Activated naive CD4-positive, alpha-beta T cell treated with anti-CD3 and anti-CD28 coated beads for 36 hours (primary cell): ENCODE measurements around the gene OSBPL9. TPM values are rescaled to one million over a fixed set of nuclear protein-coding genes. Genes with fewer than 3 reads are reported as not detected.
A peak's percentile ranks its signal among the peaks of the same experiment; 100 is the strongest.
"Not testable (repeated sequence)": the region's sequence is repeated elsewhere in the genome, so short reads cannot be mapped to it uniquely, and the experiment has no call there.

Experiments used
- CTCF ChIA-PET: fragments of 350-600 bp; sonication (Branson Sonifier 250); formaldehyde crosslinking; loops from one replicate; lab custom pipeline; 2021; ENCODE audit warnings: antibody characterized with exemption; lab: Charles Lee
- DNase-seq: peaks from one replicate; pipeline ENCODE4 v3.0.0-alpha.2; 2020
- H3K27ac Mint-ChIP-seq: one replicate; pipeline ENCODE4 v1.8.0; 2021; ENCODE audit warnings: mild to moderate bottlenecking, mixed read lengths
- H3K27me3 Mint-ChIP-seq: one replicate; pipeline ENCODE4 v1.8.0; 2021; ENCODE audit warnings: low read depth, mixed read lengths
- H3K36me3 Mint-ChIP-seq: one replicate; pipeline ENCODE4 v1.8.0; 2021; ENCODE audit warnings: low read depth, mixed read lengths
- H3K4me1 Mint-ChIP-seq: one replicate; pipeline ENCODE4 v1.8.0; 2021; ENCODE audit warnings: low read depth, mixed read lengths
- H3K4me3 Mint-ChIP-seq: one replicate; pipeline ENCODE4 v1.8.0; 2021; ENCODE audit warnings: mild to moderate bottlenecking, moderate library complexity, mixed read lengths
- H3K9me3 Mint-ChIP-seq: one replicate; pipeline ENCODE4 v1.8.0; 2021; ENCODE audit warnings: mixed read lengths
- intact Hi-C: fragments of 100-400 bp; cut with micrococcal nuclease; formaldehyde crosslinking; loops from one replicate; pipeline ENCODE4 v1.15.1; 2023
- total RNA-seq, 2 experiments: library from RNA; stranded (reverse); gene quantifications; one replicate each; pipeline ENCODE4 v1.2.3, GENCODE V29; 2021

OSBPL9 gene
- total RNA-seq, 2 experiments from 2014 or later: 38.2 to 40.7 TPM

GRCh38 chr1:51675177-51675780 is 58.4 kb downstream of the OSBPL9 start:
- Mint-ChIP-seq H3K4me1 (peaks cover 3% of the 10 kb centered on the region), H3K4me3 (no peak overlapping the region), H3K27me3 (no peaks in the 10 kb centered on the region), H3K9me3 (no peaks in the 10 kb centered on the region), H3K36me3 (peaks cover 1% of the 10 kb centered on the region), H3K27ac (no peak overlapping the region)
- CTCF ChIA-PET: no interaction called here
- intact Hi-C loops: no loop called here
- no peak for DNase-seq

- CTCF ChIA-PET: no interaction called here
- Mint-ChIP-seq H3K4me3 (no peak overlapping the region), H3K27ac (no peak overlapping the region), H3K36me3 (peaks cover 1% of the 10 kb centered on the region), H3K9me3 (no peaks in the 10 kb centered on the region), H3K27me3 (no peaks in the 10 kb centered on the region), H3K4me1 (peaks cover 3% of the 10 kb centered on the region)
- intact Hi-C loops: no loop called here
- no peak for DNase-seq
These were observed 62.5 kb downstream of the OSBPL9 start for GRCh38 chr1:51679435-51679834.

- intact Hi-C loops: no loop called here
- peaks cover 15% of the 10 kb centered on the region for H3K4me1 Mint-ChIP-seq
- CTCF ChIA-PET: interaction anchor here (0.6 to 1.0 kb wide), 2 partner anchors 13 to 84 kb away, joined by 3 read pairs; no protein-coding TSS in a partner anchor
- no peaks in the 10 kb centered on the region for H3K27me3 Mint-ChIP-seq
- DNase-seq: no peak
- H3K36me3 Mint-ChIP-seq: no peaks in the 10 kb centered on the region
- no peaks in the 10 kb centered on the region for H3K9me3 Mint-ChIP-seq
- H3K27ac Mint-ChIP-seq: no peak overlapping the region
- H3K4me3 Mint-ChIP-seq: no peak overlapping the region
These were observed 67.9 kb downstream of the OSBPL9 start for GRCh38 chr1:51684776-51685175.

- no peaks in the 10 kb centered on the region for H3K9me3 Mint-ChIP-seq
- no peaks in the 10 kb centered on the region for H3K27me3 Mint-ChIP-seq
- intact Hi-C loops: no loop called here
- CTCF ChIA-PET: interaction anchor here (0.6 kb wide), 1 partner anchor 45 kb away, joined by 3 read pairs; no protein-coding TSS in a partner anchor
- no peak overlapping the region for H3K4me3 Mint-ChIP-seq
- DNase-seq: peak; percentile 27
- H3K4me1 Mint-ChIP-seq: peaks cover 15% of the 10 kb centered on the region
- H3K36me3 Mint-ChIP-seq: no peaks in the 10 kb centered on the region
- no peak overlapping the region for H3K27ac Mint-ChIP-seq
These were observed 69.6 kb downstream of the OSBPL9 start for GRCh38 chr1:51686450-51686849.

DNA sequence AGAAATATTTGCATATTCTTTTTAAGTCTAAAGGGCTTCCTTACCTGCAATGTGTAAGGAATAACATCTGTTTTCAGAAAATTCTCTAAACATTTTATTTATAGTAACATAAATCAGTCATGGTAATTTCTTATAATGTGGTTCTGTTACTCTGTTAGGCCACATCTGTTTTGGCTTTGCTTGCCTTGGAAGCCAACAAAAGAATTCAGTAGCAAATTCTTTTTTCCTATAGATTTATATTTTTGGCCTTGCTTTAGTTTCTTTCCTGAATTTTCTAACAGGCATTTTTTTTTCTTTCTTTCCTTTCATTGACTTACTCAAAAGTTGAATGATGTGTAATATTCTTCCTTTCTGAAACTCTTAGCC is 72.2 kb downstream of the OSBPL9 start:
- intact Hi-C loops: no loop called here
- no peaks in the 10 kb centered on the region for H3K27me3 Mint-ChIP-seq
- CTCF ChIA-PET: no interaction called here
- no peak overlapping the region for H3K27ac Mint-ChIP-seq
- no peak for DNase-seq
- H3K9me3 Mint-ChIP-seq: no peaks in the 10 kb centered on the region
- H3K36me3 Mint-ChIP-seq: no peaks in the 10 kb centered on the region
- H3K4me1 Mint-ChIP-seq: peaks cover 18% of the 10 kb centered on the region
- no peak overlapping the region for H3K4me3 Mint-ChIP-seq

GRCh38 chr1:51689643-51690042 is 72.8 kb downstream of the OSBPL9 start:
- CTCF ChIA-PET: interaction anchor here (0.6 kb wide), 1 partner anchor 23 kb away, joined by 3 read pairs; no protein-coding TSS in a partner anchor

DNA sequence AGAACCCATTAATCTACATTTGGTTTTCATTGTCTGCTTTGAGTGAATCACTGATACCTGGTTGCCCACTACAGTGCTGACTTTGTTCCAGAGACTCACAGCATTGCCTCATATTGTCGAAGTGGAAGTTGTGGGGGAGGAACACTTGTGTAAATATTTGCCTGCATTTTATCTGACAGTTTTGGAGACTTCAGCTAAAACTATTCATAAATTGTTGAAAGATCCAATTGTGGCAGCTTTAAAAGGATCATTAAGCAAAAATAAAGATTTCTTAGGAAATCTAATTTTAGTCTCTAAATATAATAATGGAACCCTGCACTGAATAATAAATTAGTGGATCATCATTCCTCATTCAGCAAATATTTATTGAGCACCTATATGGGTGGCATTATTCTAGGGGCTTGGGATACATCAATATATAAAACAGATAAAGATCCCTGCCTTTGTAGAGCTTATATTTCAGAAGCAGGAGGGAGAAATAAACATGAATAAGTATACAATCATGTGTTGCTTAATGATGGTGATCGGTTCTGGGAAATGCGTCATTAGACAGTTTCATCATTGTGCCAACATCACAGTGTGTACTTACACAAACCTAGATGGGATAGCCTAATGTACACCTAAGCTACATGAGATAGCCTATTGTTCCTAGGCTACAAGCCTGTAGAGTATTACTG is 73.5 kb downstream of the OSBPL9 start:
- no peaks in the 10 kb centered on the region for H3K27me3 Mint-ChIP-seq
- no peak for DNase-seq
- no peak overlapping the region for H3K27ac Mint-ChIP-seq
- intact Hi-C loops: no loop called here
- H3K9me3 Mint-ChIP-seq: no peaks in the 10 kb centered on the region
- H3K4me3 Mint-ChIP-seq: no peak overlapping the region
- CTCF ChIA-PET: interaction anchor here (0.6 to 0.7 kb wide), 2 partner anchors 22 to 343 kb away, joined by 3 to 4 read pairs; no protein-coding TSS in a partner anchor
- H3K4me1 Mint-ChIP-seq: peaks cover 18% of the 10 kb centered on the region
- H3K36me3 Mint-ChIP-seq: no peaks in the 10 kb centered on the region

More at GRCh38 chr1:51689643-51690042, 72.8 kb downstream of the OSBPL9 start:
- H3K4me1 Mint-ChIP-seq: peaks cover 18% of the 10 kb centered on the region
- no peak for DNase-seq
- no peaks in the 10 kb centered on the region for H3K36me3 Mint-ChIP-seq
- H3K9me3 Mint-ChIP-seq: no peaks in the 10 kb centered on the region
- H3K4me3 Mint-ChIP-seq: no peak overlapping the region
- intact Hi-C loops: no loop called here
- no peak overlapping the region for H3K27ac Mint-ChIP-seq
- no peaks in the 10 kb centered on the region for H3K27me3 Mint-ChIP-seq

DNA sequence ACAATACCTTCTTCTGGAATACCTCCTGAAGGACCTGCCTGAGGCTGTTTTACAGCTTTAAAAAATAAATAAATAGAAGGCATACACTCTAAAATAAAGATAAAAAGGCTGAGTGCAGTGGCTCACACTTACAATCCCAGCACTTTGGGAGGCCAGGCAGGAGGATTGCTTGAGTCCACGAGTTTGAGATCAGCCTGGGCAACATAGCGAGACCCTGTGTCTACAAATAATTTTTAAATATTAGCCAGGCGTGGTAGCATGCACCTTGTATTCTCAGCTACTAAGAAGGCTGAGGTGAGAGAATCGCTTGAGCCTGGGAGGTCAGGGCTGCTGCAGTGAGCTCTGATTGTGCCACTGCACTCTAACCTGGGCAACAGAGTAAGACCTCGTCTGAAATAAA is 75.0 kb downstream of the OSBPL9 start:
- H3K4me3 Mint-ChIP-seq: no peak overlapping the region
- no peaks in the 10 kb centered on the region for H3K36me3 Mint-ChIP-seq
- intact Hi-C loops: no loop called here
- DNase-seq: no peak
- CTCF ChIA-PET: no interaction called here
- H3K9me3 Mint-ChIP-seq: no peaks in the 10 kb centered on the region
- H3K4me1 Mint-ChIP-seq: peaks cover 15% of the 10 kb centered on the region
- H3K27ac Mint-ChIP-seq: no peak overlapping the region
- H3K27me3 Mint-ChIP-seq: no peaks in the 10 kb centered on the region

DNA sequence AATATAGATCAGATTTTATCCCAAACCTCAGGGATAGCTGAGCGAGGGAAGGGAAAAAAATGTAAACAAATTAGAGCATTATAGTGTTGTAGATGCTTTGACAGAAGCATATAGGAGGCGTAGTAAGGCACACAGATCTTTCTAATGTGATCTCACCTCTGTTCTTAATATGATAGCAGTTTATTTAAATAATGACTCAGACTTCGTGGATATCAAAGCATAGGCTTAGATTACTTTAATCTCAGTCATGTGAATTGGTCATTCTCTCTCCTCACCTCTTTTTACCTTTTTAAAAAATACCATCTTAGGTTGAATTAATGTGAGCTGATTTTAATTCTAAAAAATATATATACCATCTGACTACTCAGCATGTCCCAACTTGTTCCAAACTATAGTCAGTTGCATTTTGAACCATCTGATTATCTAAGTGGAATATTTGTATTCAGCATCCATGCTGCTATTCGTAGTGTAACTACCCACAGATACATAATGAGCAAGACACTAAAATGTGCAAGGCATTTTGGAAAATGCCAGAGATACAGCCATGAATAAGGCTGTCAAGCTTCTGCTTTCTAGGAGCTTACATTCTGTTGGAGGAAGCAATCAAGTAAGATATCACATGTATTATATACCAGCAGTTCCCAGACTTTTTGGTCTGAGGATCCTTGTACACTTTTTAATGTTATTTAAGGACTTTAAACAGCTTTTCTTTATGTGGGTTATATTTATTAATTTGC is 76.7 kb downstream of the OSBPL9 start:
- no peak overlapping the region for H3K27ac Mint-ChIP-seq
- no peaks in the 10 kb centered on the region for H3K36me3 Mint-ChIP-seq
- no peaks in the 10 kb centered on the region for H3K9me3 Mint-ChIP-seq
- DNase-seq: no peak
- CTCF ChIA-PET: interaction anchor here (0.7 kb wide), 1 partner anchor 1000 kb away, joined by 5 read pairs; no protein-coding TSS in a partner anchor
- no peak overlapping the region for H3K4me3 Mint-ChIP-seq
- no peaks in the 10 kb centered on the region for H3K27me3 Mint-ChIP-seq
- intact Hi-C loops: no loop called here
- peaks cover 12% of the 10 kb centered on the region for H3K4me1 Mint-ChIP-seq

- Mint-ChIP-seq H3K9me3 (peaks cover 2% of the 10 kb centered on the region), H3K4me3 (no peak overlapping the region), H3K27me3 (no peaks in the 10 kb centered on the region), H3K4me1 (peaks cover 3% of the 10 kb centered on the region), H3K36me3 (no peaks in the 10 kb centered on the region), H3K27ac (no peak overlapping the region)
- DNase-seq: no peak
- intact Hi-C loops: no loop called here
- CTCF ChIA-PET: no interaction called here
These were observed 80.3 kb downstream of the OSBPL9 start for GRCh38 chr1:51697166-51697565.

- Mint-ChIP-seq H3K9me3 (peaks cover 2% of the 10 kb centered on the region), H3K4me1 (peaks cover 2% of the 10 kb centered on the region), H3K27ac (no peak overlapping the region), H3K4me3 (no peak overlapping the region), H3K36me3 (no peaks in the 10 kb centered on the region), H3K27me3 (no peaks in the 10 kb centered on the region)
- CTCF ChIA-PET: interaction anchor here (0.7 kb wide), 1 partner anchor 84 kb away, joined by 3 read pairs; no protein-coding TSS in a partner anchor
- intact Hi-C loops: no loop called here
- no peak for DNase-seq
These were observed 82.5 kb downstream of the OSBPL9 start for GRCh38 chr1:51699391-51699790.

DNA sequence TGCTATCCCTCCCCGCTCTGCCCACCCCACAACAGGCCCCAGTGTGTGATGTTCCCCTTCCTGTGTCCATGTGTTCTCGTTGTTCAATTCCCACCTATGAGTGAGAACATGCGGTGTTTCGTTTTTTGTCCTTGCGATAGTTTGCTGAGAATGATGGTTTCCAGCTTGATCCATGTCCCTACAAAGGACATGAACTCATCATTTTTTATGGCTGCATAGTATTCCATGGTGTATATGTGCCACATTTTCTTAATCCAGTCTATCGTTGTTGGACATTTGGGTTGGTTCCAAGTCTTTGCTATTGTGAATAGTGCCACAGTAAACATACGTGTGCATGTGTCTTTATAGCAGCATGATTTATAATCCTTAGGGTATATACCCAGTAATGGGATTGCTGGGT is 84.9 kb downstream of the OSBPL9 start:
- H3K9me3 Mint-ChIP-seq, H3K27ac Mint-ChIP-seq, CTCF ChIA-PET, H3K4me3 Mint-ChIP-seq, intact Hi-C loops, H3K36me3 Mint-ChIP-seq, H3K4me1 Mint-ChIP-seq, H3K27me3 Mint-ChIP-seq, DNase-seq: not testable (repeated sequence)
